ENCODE results near the gene EPAS1.

EPAS1 gene

GRCh38 chr2:46353509-46353908 is 56.3 kb downstream of the EPAS1 start:
- no peak overlapping the region for H3K4me3 ChIP-seq (ENCODE audit: low read length)
- no peak for TF ChIP-seq CTCF (conservative IDR thresholded peaks at IDR 0.05; ENCODE audit: low read depth, low read length)
- no peak for DNase-seq (ENCODE audit: low read depth)

GRCh38 chr2:46355756-46356155 is 58.5 kb downstream of the EPAS1 start:
- TF ChIP-seq CTCF (conservative IDR thresholded peaks at IDR 0.05; ENCODE audit: low read depth, low read length): no peak
- H3K4me3 ChIP-seq (ENCODE audit: low read length): no peak overlapping the region
- DNase-seq (ENCODE audit: low read depth): no peak

- DNase-seq (ENCODE audit: low read depth): no peak
- no peak overlapping the region for H3K4me3 ChIP-seq (ENCODE audit: low read length)
- TF ChIP-seq CTCF (conservative IDR thresholded peaks at IDR 0.05; ENCODE audit: low read depth, low read length): no peak
Measured at GRCh38 chr2:46356991-46357390, 59.8 kb downstream of the EPAS1 start.

GRCh38 chr2:46358713-46359112 is 61.5 kb downstream of the EPAS1 start:
- DNase-seq (ENCODE audit: low read depth): no peak
- no peak overlapping the region for H3K4me3 ChIP-seq (ENCODE audit: low read length)
- TF ChIP-seq CTCF (conservative IDR thresholded peaks at IDR 0.05; ENCODE audit: low read depth, low read length): no peak

- H3K4me3 ChIP-seq (ENCODE audit: low read length): no peak overlapping the region
- TF ChIP-seq CTCF (conservative IDR thresholded peaks at IDR 0.05; ENCODE audit: low read depth, low read length): no peak
- DNase-seq (ENCODE audit: low read depth): no peak
Measured at GRCh38 chr2:46360303-46360702, 63.1 kb downstream of the EPAS1 start.

GRCh38 chr2:46361920-46362666 is 64.9 kb downstream of the EPAS1 start:
- DNase-seq (ENCODE audit: low read depth): no peak
- no peak overlapping the region for H3K4me3 ChIP-seq (ENCODE audit: low read length)
- no peak for TF ChIP-seq CTCF (conservative IDR thresholded peaks at IDR 0.05; ENCODE audit: low read depth, low read length)

GRCh38 chr2:46362667-46363012 is 65.4 kb downstream of the EPAS1 start:
- H3K4me3 ChIP-seq (ENCODE audit: low read length): no peak overlapping the region
- TF ChIP-seq CTCF (conservative IDR thresholded peaks at IDR 0.05; ENCODE audit: low read depth, low read length): no peak
- DNase-seq (ENCODE audit: low read depth): no peak

All from retinal pigment epithelial cell (primary cell).